Measurements from ENCODE around the gene CMTM3.

- TF ChIP-seq ZNF114 (tag by site-specific recombination; IDR thresholded peaks at IDR 0.05) (no peak), GLI4 (tag by site-specific recombination; IDR thresholded peaks at IDR 0.05) (no peak)
These were observed 6.4 kb upstream of the CMTM3 start for GRCh38 chr16:66598111-66598510.

Measured in HEK293 (cell line).